HL-60 (cell line): ENCODE data around the gene MED10.

Experiments
- CTCF ChIP-seq: IDR thresholded peaks from one replicate; pipeline ENCODE4 v1.5.1; 2011; ENCODE audit warnings: low read length, control low read depth, inconsistent platforms; ENCODE audit not compliant: insufficient read depth
- REST ChIP-seq: IDR thresholded peaks from 2 replicates; pipeline ENCODE4 v1.6.1; 2012; ENCODE audit warnings: low read depth; ENCODE audit not compliant: insufficient replicate concordance
- SPI1 ChIP-seq: IDR thresholded peaks from 2 replicates; pipeline ENCODE4 v1.6.1; 2012; ENCODE audit warnings: low read depth, mild to moderate bottlenecking, borderline replicate concordance

- no peak for TF ChIP-seq REST
- TF ChIP-seq CTCF, result no peak
- TF ChIP-seq SPI1, result no peak
These were observed 29.8 kb downstream of the MED10 start for GRCh38 chr5:6348476-6349000.
